IPS-NIHi7 (cell line): ENCODE results near the gene CIBAR2.
"Not testable (repeated sequence)": the region's sequence is repeated elsewhere in the genome, so short reads cannot be mapped to it uniquely, and the experiment has no call there.

ENCODE experiments used
- DNase-seq: peaks from one replicate; pipeline ENCODE4 v3.0.0; 2012; ENCODE audit warnings: mixed read lengths; ENCODE audit errors: extremely low spot score

Gene CIBAR2

GRCh38 chr16:85128079-85128837 is 16.0 kb upstream of the CIBAR2 start:
- DNase-seq = no peak

GRCh38 chr16:85127379-85127723 is 15.1 kb upstream of the CIBAR2 start:
- DNase-seq = no peak

GRCh38 chr16:85126705-85127378 is 14.6 kb upstream of the CIBAR2 start:
- peak; percentile 76 for DNase-seq

- no peak for DNase-seq
Measured at GRCh38 chr16:85126394-85126704, 14.1 kb upstream of the CIBAR2 start.

GRCh38 chr16:85125570-85126393 is 13.5 kb upstream of the CIBAR2 start:
- no peak for DNase-seq

GRCh38 chr16:85124636-85125346 is 12.5 kb upstream of the CIBAR2 start:
- no peak for DNase-seq

- DNase-seq = no peak
Measured at GRCh38 chr16:85123891-85124635, 11.8 kb upstream of the CIBAR2 start.

- DNase-seq = not testable (repeated sequence)
Measured at GRCh38 chr16:85123441-85123840, 11.2 kb upstream of the CIBAR2 start.

- no peak for DNase-seq
Measured at GRCh38 chr16:85120006-85120340, 7.7 kb upstream of the CIBAR2 start.

- DNase-seq = no peak
Measured at GRCh38 chr16:85117418-85117817, 5.1 kb upstream of the CIBAR2 start.

- DNase-seq = peak; percentile 96
Measured at GRCh38 chr16:85114909-85115567, 2.8 kb upstream of the CIBAR2 start.

- DNase-seq = no peak
Measured at GRCh38 chr16:85113913-85114312, 1.6 kb upstream of the CIBAR2 start.

GRCh38 chr16:85113168-85113733 is 979 bp upstream of the CIBAR2 start:
- no peak for DNase-seq

GRCh38 chr16:85111184-85111583 is 1.1 kb downstream of the CIBAR2 start:
- DNase-seq = no peak

GRCh38 chr16:85110105-85110504 is 2.2 kb downstream of the CIBAR2 start:
- no peak for DNase-seq

- no peak for DNase-seq
Measured at GRCh38 chr16:85107532-85107931, 4.7 kb downstream of the CIBAR2 start.

- no peak for DNase-seq
Measured at GRCh38 chr16:85107083-85107482, 5.2 kb downstream of the CIBAR2 start.

GRCh38 chr16:85105475-85105874 is 6.8 kb downstream of the CIBAR2 start:
- DNase-seq = no peak

GRCh38 chr16:85104821-85105391 is 7.4 kb downstream of the CIBAR2 start:
- no peak for DNase-seq

- no peak for DNase-seq
Measured at GRCh38 chr16:85104147-85104546, 8.1 kb downstream of the CIBAR2 start.
